WTC11 (cell line): Measurements from ENCODE around the gene CENPT. TPM values are rescaled to one million over a fixed set of nuclear protein-coding genes. Genes with fewer than 3 reads are reported as not detected.

Experiments
- ATAC-seq: fragments of 200-7000 bp; cut with Tn5 transposase; 2 replicates; pipeline ENCODE4 v1.10.0; 2021; ENCODE audit warnings: mild to moderate bottlenecking, moderate library complexity
- CTCF ChIA-PET: fragments of 300-600 bp; sonication (Branson Sonifier 250); formaldehyde crosslinking; loops from one replicate; lab custom pipeline; 2021; ENCODE audit warnings: antibody characterized with exemption; lab: Charles Lee
- POLR2A ChIA-PET: fragments of 350-600 bp; sonication (Branson Sonifier 250); formaldehyde crosslinking; loops from one replicate; lab custom pipeline; 2021; ENCODE audit warnings: antibody characterized with exemption; lab: Charles Lee
- DNase-seq: peaks from one replicate; pipeline ENCODE4 v3.0.0; 2021; ENCODE audit warnings: low spot score
- H3K27ac Mint-ChIP-seq: 2 replicates; pipeline ENCODE4 v1.8.0; 2021; ENCODE audit warnings: mixed read lengths
- H3K27me3 Mint-ChIP-seq: 2 replicates; pipeline ENCODE4 v1.8.0; 2021; ENCODE audit warnings: low read depth, mild to moderate bottlenecking, moderate library complexity, mixed read lengths
- H3K36me3 Mint-ChIP-seq: 2 replicates; pipeline ENCODE4 v1.8.0; 2021; ENCODE audit warnings: mixed read lengths
- H3K4me1 Mint-ChIP-seq: 2 replicates; pipeline ENCODE4 v1.8.0; 2022; ENCODE audit warnings: mixed read lengths
- H3K4me3 Mint-ChIP-seq: 2 replicates; pipeline ENCODE4 v1.8.0; 2021; ENCODE audit warnings: mild to moderate bottlenecking, moderate library complexity, mixed read lengths
- H3K9me3 Mint-ChIP-seq: 2 replicates; pipeline ENCODE4 v1.8.0; 2021; ENCODE audit warnings: mixed read lengths
- ESRRA ChIP-seq: sonication (generic); formaldehyde crosslinking; IDR thresholded peaks from 2 replicates; pipeline ENCODE4 v1.8.1; 2022; ENCODE audit warnings: mild to moderate bottlenecking, missing genetic modification reagents, borderline replicate concordance
- IRF2 ChIP-seq: sonication (generic); formaldehyde crosslinking; IDR thresholded peaks from 2 replicates; pipeline ENCODE4 v1.8.0; 2022; ENCODE audit warnings: low read depth, missing genetic modification reagents, borderline replicate concordance
- NR1H2 ChIP-seq: sonication (generic); formaldehyde crosslinking; IDR thresholded peaks from 2 replicates; pipeline ENCODE4 v1.9.0; 2021; ENCODE audit warnings: mild to moderate bottlenecking, moderate library complexity, missing genetic modification reagents
- NR2C2 ChIP-seq: sonication (generic); formaldehyde crosslinking; IDR thresholded peaks from 2 replicates; pipeline ENCODE4 v1.8.0; 2022; ENCODE audit warnings: mild to moderate bottlenecking, missing genetic modification reagents
- OVOL2 ChIP-seq: fragments of 250-450 bp; sonication (Bioruptor Pico); IDR thresholded peaks from 2 replicates; pipeline ENCODE4 v1.9.0; 2021; ENCODE audit warnings: mild to moderate bottlenecking, borderline replicate concordance
- PRRX2 ChIP-seq: fragments of 250-450 bp; sonication (Bioruptor Pico); IDR thresholded peaks from 2 replicates; pipeline ENCODE4 v1.8.0; 2021; ENCODE audit warnings: mild to moderate bottlenecking
- RORB ChIP-seq: fragments of 250-450 bp; sonication (Bioruptor Pico); IDR thresholded peaks from 2 replicates; pipeline ENCODE4 v1.9.0; 2021; ENCODE audit warnings: mild to moderate bottlenecking
- SP1 ChIP-seq: sonication (generic); formaldehyde crosslinking; conservative IDR thresholded peaks from 2 replicates; pipeline ENCODE4 v1.8.1; 2022; ENCODE audit warnings: missing genetic modification reagents
- ZBTB21 ChIP-seq: sonication (generic); formaldehyde crosslinking; IDR thresholded peaks from 2 replicates; pipeline ENCODE4 v1.8.1; 2023; ENCODE audit warnings: mild to moderate bottlenecking, missing genetic modification reagents, borderline replicate concordance
- ZNF138 ChIP-seq: sonication (generic); formaldehyde crosslinking; conservative IDR thresholded peaks from 2 replicates; pipeline ENCODE4 v1.8.1; 2022; ENCODE audit warnings: mild to moderate bottlenecking, moderate library complexity, missing genetic modification reagents
- ZNF263 ChIP-seq: sonication (generic); formaldehyde crosslinking; IDR thresholded peaks from 2 replicates; pipeline ENCODE4 v1.8.1; 2022; ENCODE audit warnings: low read depth, mild to moderate bottlenecking, moderate library complexity, missing genetic modification reagents
- total RNA-seq: library from RNA; stranded (reverse); gene quantifications from 3 replicates; pipeline ENCODE4 v1.2.3, GENCODE V29; 2021
- TF ChIP-seq, protein P1 (sequence below): fragments of 250-450 bp; sonication (Bioruptor Pico); IDR thresholded peaks from 2 replicates; pipeline ENCODE4 v1.8.0; 2021; ENCODE audit warnings: mild to moderate bottlenecking
- TF ChIP-seq, protein P2 (sequence below): sonication (generic); formaldehyde crosslinking; IDR thresholded peaks from 2 replicates; pipeline ENCODE4 v1.8.1; 2023; ENCODE audit warnings: mild to moderate bottlenecking, missing genetic modification reagents
- TF ChIP-seq, protein P3 (sequence below): sonication (generic); formaldehyde crosslinking; conservative IDR thresholded peaks from 2 replicates; pipeline ENCODE4 v1.8.1; 2022; ENCODE audit warnings: mild to moderate bottlenecking, missing genetic modification reagents
- TF ChIP-seq, protein P4 (sequence below): sonication (generic); formaldehyde crosslinking; IDR thresholded peaks from 2 replicates; pipeline ENCODE4 v1.8.0; 2022; ENCODE audit warnings: mild to moderate bottlenecking, missing genetic modification reagents
- TF ChIP-seq, protein P5 (sequence below): sonication (generic); formaldehyde crosslinking; IDR thresholded peaks from 2 replicates; pipeline ENCODE4 v1.8.0; 2023; ENCODE audit warnings: missing genetic modification reagents
- TF ChIP-seq, protein P6 (sequence below): sonication (generic); formaldehyde crosslinking; IDR thresholded peaks from 2 replicates; pipeline ENCODE4 v1.8.1; 2022; ENCODE audit warnings: mild to moderate bottlenecking, moderate library complexity, missing genetic modification reagents
- TF ChIP-seq, protein P7 (sequence below): sonication (generic); formaldehyde crosslinking; IDR thresholded peaks from 2 replicates; pipeline ENCODE4 v1.8.1; 2023; ENCODE audit warnings: mild to moderate bottlenecking, missing genetic modification reagents, moderate library complexity
- TF ChIP-seq, protein P8 (sequence below): fragments of 250-450 bp; sonication (Bioruptor Pico); conservative IDR thresholded peaks from 2 replicates; pipeline ENCODE4 v1.9.0; 2021; ENCODE audit warnings: mild to moderate bottlenecking

CENPT gene
- total RNA-seq, 1 experiment from 2014 or later, result 58.3 TPM

DNA sequence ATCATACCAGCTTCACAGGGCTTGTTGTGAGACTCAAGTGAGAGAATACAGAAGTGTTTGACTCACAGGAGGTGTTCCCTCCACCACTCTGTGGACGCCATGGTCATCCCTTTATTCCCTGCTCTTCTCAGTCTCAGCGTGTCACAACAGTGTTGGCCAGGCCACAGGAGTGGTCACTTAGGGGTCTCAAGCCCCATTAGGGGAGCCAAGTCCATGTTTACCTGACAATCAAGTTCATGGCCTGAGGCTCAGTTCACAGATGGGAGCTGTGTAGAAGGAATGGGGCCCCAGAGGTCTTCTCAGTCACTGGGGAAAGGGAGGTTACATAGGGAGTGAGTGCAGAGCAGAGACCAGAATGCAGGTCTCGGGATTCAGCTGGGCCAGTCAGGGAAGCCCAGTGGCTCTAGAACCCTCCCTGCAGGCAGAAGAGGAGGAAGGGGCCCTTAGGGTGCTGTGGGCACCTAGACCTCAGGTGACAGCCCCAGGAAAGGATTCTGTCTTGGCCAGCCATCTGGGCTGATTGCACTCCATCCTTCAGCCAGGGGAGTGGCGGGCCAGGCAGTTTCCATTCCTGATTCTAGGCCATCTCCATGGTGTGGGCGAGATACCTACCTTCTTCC lies 9.5 kb upstream of the CENPT start:
- ChIA-PET CTCF (interaction anchor here (2.3 to 3.6 kb wide), 2 partner anchors 27 to 41 kb away, joined by 13 to 18 read pairs; partner anchors contain the start of gene NRN1L), POLR2A (no interaction called here)
- no peaks in the 10 kb centered on the region for H3K27me3 Mint-ChIP-seq
- peaks cover 17% of the 10 kb centered on the region for H3K36me3 Mint-ChIP-seq
- no peak overlapping the region for H3K4me3 Mint-ChIP-seq
- no peaks in the 10 kb centered on the region for H3K9me3 Mint-ChIP-seq
- peaks cover 34% of the 10 kb centered on the region for H3K4me1 Mint-ChIP-seq
- TF ChIP-seq, protein P1, sequence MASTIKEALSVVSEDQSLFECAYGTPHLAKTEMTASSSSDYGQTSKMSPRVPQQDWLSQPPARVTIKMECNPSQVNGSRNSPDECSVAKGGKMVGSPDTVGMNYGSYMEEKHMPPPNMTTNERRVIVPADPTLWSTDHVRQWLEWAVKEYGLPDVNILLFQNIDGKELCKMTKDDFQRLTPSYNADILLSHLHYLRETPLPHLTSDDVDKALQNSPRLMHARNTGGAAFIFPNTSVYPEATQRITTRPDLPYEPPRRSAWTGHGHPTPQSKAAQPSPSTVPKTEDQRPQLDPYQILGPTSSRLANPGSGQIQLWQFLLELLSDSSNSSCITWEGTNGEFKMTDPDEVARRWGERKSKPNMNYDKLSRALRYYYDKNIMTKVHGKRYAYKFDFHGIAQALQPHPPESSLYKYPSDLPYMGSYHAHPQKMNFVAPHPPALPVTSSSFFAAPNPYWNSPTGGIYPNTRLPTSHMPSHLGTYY (CRISPR knock-in tag), result no peak
- DNase-seq (no peak), ATAC-seq (no peak)
- H3K27ac Mint-ChIP-seq, result peak overlapping the region; percentile 88

DNA sequence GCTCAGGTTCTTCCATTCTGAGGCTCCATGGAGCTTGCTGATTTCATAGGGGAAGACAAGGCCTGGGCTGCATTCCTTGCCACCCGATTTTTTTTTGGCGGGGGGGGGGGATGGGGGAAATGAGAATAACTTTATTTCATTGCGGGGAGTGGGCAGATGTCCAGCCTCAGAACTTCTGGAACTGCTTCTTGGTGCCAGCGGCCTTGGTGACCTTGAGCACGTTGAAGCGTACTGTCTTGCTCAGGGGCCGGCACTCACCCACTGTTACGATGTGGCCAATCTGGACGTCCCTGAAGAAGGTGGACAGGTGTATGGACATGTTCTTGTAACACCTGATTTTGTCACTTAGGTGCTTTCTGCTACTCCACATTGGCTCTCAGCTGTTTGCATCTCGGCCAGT lies 8.3 kb upstream of the CENPT start:
- no peaks in the 10 kb centered on the region for H3K27me3 Mint-ChIP-seq
- H3K4me3 Mint-ChIP-seq, result no peak overlapping the region
- H3K36me3 Mint-ChIP-seq, result peaks cover 11% of the 10 kb centered on the region
- POLR2A ChIA-PET, result interaction anchor here (0.6 kb wide), 1 partner anchor 1721 kb away, joined by 4 read pairs; no protein-coding TSS in a partner anchor
- H3K9me3 Mint-ChIP-seq, result no peaks in the 10 kb centered on the region
- no peak for DNase-seq
- H3K4me1 Mint-ChIP-seq, result peaks cover 34% of the 10 kb centered on the region
- no peak for TF ChIP-seq ZNF263 (CRISPR knock-in tag)
- TF ChIP-seq ESRRA (CRISPR knock-in tag), result no peak
- no peak for TF ChIP-seq NR1H2 (CRISPR knock-in tag)
- TF ChIP-seq, protein P2, sequence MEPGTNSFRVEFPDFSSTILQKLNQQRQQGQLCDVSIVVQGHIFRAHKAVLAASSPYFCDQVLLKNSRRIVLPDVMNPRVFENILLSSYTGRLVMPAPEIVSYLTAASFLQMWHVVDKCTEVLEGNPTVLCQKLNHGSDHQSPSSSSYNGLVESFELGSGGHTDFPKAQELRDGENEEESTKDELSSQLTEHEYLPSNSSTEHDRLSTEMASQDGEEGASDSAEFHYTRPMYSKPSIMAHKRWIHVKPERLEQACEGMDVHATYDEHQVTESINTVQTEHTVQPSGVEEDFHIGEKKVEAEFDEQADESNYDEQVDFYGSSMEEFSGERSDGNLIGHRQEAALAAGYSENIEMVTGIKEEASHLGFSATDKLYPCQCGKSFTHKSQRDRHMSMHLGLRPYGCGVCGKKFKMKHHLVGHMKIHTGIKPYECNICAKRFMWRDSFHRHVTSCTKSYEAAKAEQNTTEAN (CRISPR knock-in tag), result no peak
- no peak for TF ChIP-seq ZNF138 (CRISPR knock-in tag)
- TF ChIP-seq, protein P3, sequence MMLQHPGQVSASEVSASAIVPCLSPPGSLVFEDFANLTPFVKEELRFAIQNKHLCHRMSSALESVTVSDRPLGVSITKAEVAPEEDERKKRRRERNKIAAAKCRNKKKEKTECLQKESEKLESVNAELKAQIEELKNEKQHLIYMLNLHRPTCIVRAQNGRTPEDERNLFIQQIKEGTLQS (CRISPR knock-in tag), result no peak
- TF ChIP-seq IRF2, result no peak
- no peak for TF ChIP-seq RORB
- TF ChIP-seq, protein P4, sequence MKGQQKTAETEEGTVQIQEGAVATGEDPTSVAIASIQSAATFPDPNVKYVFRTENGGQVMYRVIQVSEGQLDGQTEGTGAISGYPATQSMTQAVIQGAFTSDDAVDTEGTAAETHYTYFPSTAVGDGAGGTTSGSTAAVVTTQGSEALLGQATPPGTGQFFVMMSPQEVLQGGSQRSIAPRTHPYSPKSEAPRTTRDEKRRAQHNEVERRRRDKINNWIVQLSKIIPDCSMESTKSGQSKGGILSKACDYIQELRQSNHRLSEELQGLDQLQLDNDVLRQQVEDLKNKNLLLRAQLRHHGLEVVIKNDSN (CRISPR knock-in tag), result no peak
- TF ChIP-seq PRRX2 (CRISPR knock-in tag), result no peak
- no peak for TF ChIP-seq ZBTB21
- TF ChIP-seq NR2C2 (CRISPR knock-in tag), result no peak
- TF ChIP-seq, protein P5, sequence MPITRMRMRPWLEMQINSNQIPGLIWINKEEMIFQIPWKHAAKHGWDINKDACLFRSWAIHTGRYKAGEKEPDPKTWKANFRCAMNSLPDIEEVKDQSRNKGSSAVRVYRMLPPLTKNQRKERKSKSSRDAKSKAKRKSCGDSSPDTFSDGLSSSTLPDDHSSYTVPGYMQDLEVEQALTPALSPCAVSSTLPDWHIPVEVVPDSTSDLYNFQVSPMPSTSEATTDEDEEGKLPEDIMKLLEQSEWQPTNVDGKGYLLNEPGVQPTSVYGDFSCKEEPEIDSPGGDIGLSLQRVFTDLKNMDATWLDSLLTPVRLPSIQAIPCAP, result no peak
- TF ChIP-seq, protein P6, sequence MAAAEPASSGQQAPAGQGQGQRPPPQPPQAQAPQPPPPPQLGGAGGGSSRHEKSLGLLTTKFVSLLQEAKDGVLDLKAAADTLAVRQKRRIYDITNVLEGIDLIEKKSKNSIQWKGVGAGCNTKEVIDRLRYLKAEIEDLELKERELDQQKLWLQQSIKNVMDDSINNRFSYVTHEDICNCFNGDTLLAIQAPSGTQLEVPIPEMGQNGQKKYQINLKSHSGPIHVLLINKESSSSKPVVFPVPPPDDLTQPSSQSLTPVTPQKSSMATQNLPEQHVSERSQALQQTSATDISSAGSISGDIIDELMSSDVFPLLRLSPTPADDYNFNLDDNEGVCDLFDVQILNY (CRISPR knock-in tag), result no peak
- TF ChIP-seq, protein P7, sequence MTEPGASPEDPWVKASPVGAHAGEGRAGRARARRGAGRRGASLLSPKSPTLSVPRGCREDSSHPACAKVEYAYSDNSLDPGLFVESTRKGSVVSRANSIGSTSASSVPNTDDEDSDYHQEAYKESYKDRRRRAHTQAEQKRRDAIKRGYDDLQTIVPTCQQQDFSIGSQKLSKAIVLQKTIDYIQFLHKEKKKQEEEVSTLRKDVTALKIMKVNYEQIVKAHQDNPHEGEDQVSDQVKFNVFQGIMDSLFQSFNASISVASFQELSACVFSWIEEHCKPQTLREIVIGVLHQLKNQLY (CRISPR knock-in tag), result no peak
- no peak for TF ChIP-seq SP1
- no peak for TF ChIP-seq OVOL2 (CRISPR knock-in tag)
- TF ChIP-seq, protein P8, sequence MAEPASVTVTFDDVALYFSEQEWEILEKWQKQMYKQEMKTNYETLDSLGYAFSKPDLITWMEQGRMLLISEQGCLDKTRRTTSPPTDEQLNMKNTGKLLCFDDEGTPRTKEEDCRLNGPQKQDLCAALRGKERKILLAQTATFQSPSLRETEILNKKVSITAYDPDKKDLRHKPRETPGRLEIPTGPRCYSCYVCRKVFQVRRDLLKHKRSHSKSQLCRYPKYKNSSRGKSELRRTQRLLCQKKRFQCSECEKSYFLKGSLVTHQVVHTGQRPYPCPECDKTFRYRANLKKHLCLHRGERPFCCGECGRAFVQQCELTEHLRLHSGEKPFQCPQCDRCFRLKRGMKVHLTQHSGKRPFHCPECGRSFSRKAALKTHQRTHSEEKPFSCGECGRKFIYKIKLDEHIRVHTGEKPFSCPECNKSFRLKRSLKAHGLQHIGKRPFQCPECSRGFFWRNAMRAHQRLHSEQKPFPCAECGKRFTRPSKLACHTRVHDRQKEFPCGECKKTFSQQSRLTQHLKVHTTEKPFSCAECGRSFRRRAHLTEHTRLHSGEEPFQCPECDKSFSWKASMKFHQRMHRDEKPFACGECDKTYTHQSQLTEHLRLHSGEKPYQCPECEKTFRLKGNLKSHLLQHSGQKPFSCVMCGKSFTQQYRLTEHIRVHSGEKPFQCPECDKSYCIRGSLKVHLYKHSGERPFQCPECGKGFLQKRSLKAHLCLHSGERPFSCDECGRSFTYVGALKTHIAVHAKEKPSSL (CRISPR knock-in tag), result no peak
- TF ChIP-seq, all 79 proteins: peak for 0
- CTCF ChIA-PET, result interaction anchor here (1.1 to 3.6 kb wide), 4 partner anchors 10 to 335 kb away, joined by 3 to 18 read pairs (median 5); partner anchors contain the start of gene NRN1L
- no peak for ATAC-seq
- H3K27ac Mint-ChIP-seq, result peak overlapping the region; percentile 89
